ENCODE results near the gene AKR1C4. TPM values are rescaled to one million over a fixed set of nuclear protein-coding genes. Genes with fewer than 3 reads are reported as not detected.
"Not testable (repeated sequence)": the region's sequence is repeated elsewhere in the genome, so short reads cannot be mapped to it uniquely, and the experiment has no call there.

AKR1C4 gene
- total RNA-seq, 6 experiments from 2014 or later, result not detected

DNA sequence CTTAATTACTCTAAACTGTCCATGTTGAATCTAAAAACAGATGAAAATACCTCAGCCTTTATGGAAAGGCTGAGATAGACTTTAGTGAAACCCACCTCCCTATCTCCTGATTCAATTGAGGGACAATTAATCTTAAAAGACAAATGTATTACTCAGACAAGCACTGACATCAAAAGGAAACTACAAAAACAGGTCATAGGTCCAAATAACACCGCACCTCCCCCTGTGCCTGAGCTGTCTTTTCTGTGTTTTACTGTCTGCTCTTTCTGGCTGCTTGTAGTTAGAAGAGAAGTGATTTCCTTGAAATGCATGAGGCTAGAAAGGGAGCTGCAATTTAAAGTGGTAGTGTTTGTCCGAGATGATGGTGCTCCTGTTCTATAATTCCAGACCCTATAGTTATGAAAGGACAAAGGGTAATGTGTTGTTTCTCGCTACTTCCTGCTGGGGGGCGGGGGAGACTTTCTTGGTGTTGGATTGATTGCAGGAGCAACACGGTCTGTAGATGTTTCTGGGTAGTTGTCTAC is 27.7 kb upstream of the AKR1C4 start:
- DNase-seq, result no peak
- H3K9me3 Mint-ChIP-seq, result peaks cover 30% of the 10 kb centered on the region
- TF ChIP-seq CTCF (IDR thresholded peaks at IDR 0.05), result no peak
- peaks cover 8% of the 10 kb centered on the region; the same call in 1 of the 2 replicates for H3K36me3 Mint-ChIP-seq (ENCODE audit: low read depth)
- no peaks in the 10 kb centered on the region for H3K4me1 Mint-ChIP-seq (ENCODE audit: low read depth)
- H3K27ac Mint-ChIP-seq, result no peak overlapping the region
- no peak overlapping the region for H3K4me3 Mint-ChIP-seq
- H3K27me3 Mint-ChIP-seq (ENCODE audit: insufficient read depth), result no peaks in the 10 kb centered on the region

DNA sequence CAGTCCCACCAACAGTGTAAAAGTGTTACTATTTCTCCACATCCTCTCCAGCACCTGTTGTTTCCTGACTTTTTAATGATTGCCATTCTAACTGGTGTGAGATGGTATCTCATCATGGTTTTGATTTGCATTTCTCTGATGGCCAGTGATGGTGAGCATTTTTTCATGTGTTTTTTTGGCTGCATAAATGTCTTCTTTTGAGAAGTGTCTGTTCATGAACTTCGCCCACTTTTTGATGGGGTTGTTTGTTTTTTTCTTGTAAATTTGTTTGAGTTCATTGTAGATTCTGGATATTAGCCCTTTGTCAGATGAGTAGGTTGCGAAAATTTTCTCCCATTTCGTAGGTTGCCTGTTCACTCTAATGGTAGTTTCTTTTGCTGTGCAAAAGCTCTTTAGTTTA is 21.1 kb upstream of the AKR1C4 start:
- H3K4me1 Mint-ChIP-seq (ENCODE audit: low read depth); H3K4me3 Mint-ChIP-seq; DNase-seq; H3K27me3 Mint-ChIP-seq (ENCODE audit: insufficient read depth); H3K36me3 Mint-ChIP-seq (ENCODE audit: low read depth); H3K27ac Mint-ChIP-seq; H3K9me3 Mint-ChIP-seq: not testable (repeated sequence)

GRCh38 chr10:5180503-5180902 is 16.1 kb upstream of the AKR1C4 start:
- DNase-seq; H3K27me3 Mint-ChIP-seq (ENCODE audit: insufficient read depth); H3K36me3 Mint-ChIP-seq (ENCODE audit: low read depth); H3K4me1 Mint-ChIP-seq (ENCODE audit: low read depth); H3K27ac Mint-ChIP-seq; H3K9me3 Mint-ChIP-seq; H3K4me3 Mint-ChIP-seq: not testable (repeated sequence)

GRCh38 chr10:5183923-5184322 is 12.7 kb upstream of the AKR1C4 start:
- no peaks in the 10 kb centered on the region for H3K4me1 Mint-ChIP-seq (ENCODE audit: low read depth)

GRCh38 chr10:5184987-5185775 is 11.5 kb upstream of the AKR1C4 start, which contains the start of gene AKR1C8:
Gene AKR1C8 (minus strand): TSS chr10:5185150. CDS start chr10:5185104, 46 bp downstream.
- DNase-seq, result no peak

More at GRCh38 chr10:5183923-5184322, 12.7 kb upstream of the AKR1C4 start:
- Mint-ChIP-seq H3K27ac (no peak overlapping the region), H3K4me3 (no peak overlapping the region), H3K9me3 (no peaks in the 10 kb centered on the region), H3K27me3 (ENCODE audit: insufficient read depth) (peaks cover 5% of the 10 kb centered on the region; the same call in 1 of the 2 replicates), H3K36me3 (ENCODE audit: low read depth) (no peaks in the 10 kb centered on the region)
- no peak for TF ChIP-seq CTCF (IDR thresholded peaks at IDR 0.05)
- DNase-seq, result no peak

GRCh38 chr10:5187867-5188266 is 8.8 kb upstream of the AKR1C4 start:
- Mint-ChIP-seq H3K27ac (no peak overlapping the region), H3K9me3 (no peaks in the 10 kb centered on the region), H3K4me1 (ENCODE audit: low read depth) (no peaks in the 10 kb centered on the region), H3K4me3 (no peak overlapping the region), H3K27me3 (ENCODE audit: insufficient read depth) (peaks cover 12% of the 10 kb centered on the region), H3K36me3 (ENCODE audit: low read depth) (no peaks in the 10 kb centered on the region)
- no peak for DNase-seq
- no peak for TF ChIP-seq CTCF (IDR thresholded peaks at IDR 0.05)

More at GRCh38 chr10:5184987-5185775, 11.5 kb upstream of the AKR1C4 start, which contains the start of gene AKR1C8:
- Mint-ChIP-seq H3K4me3 (no peak within 1 kb of the TSS), H3K27me3 (ENCODE audit: insufficient read depth) (peaks cover 5% of the 10 kb centered on the region; the same call in 1 of the 2 replicates), H3K36me3 (ENCODE audit: low read depth) (no peaks in the 10 kb centered on the region), H3K9me3 (no peaks in the 10 kb centered on the region), H3K27ac (no peak within 1 kb of the TSS), H3K4me1 (ENCODE audit: low read depth) (no peaks in the 10 kb centered on the region)
- no peak for TF ChIP-seq CTCF (IDR thresholded peaks at IDR 0.05)

Data from HFFc6 (cell line).